Spleen (tissue), 11 donors: Measurements from ENCODE around the gene SLC46A1. TPM values are rescaled to one million over a fixed set of nuclear protein-coding genes. Genes with fewer than 3 reads are reported as not detected.

Source experiments
- DNase-seq: peaks from one replicate; pipeline ENCODE4 v3.0.0-alpha.2; 2020
- H3K27ac ChIP-seq, 8 donors: fragments of 200-600 bp; sonication (generic) in 7 of 8; 1 replicate in 4 of 8; 2 replicates in 4 of 8; pipeline versions ENCODE4 v1.5.0 to v1.8.0; 2016 to 2021; ENCODE audit warnings: inconsistent platforms in 4 of 8, mild to moderate bottlenecking in 4 of 8, moderate library complexity in 1 of 8
- H3K27me3 ChIP-seq, 7 donors: fragments of 200-600 bp; sonication (generic) in 6 of 7; replicated peaks in 1 of 7; 1 replicate in 4 of 7; 2 replicates in 3 of 7; pipeline versions ENCODE4 v1.5.0 to v1.8.0; 2016 to 2021; ENCODE audit warnings: inconsistent platforms in 3 of 7, mild to moderate bottlenecking in 1 of 7
- H3K36me3 ChIP-seq, 6 donors: fragments of 200-600 bp; sonication (generic) in 5 of 6; 1 replicate in 4 of 6; 2 replicates in 2 of 6; pipeline versions ENCODE4 v1.5.0 to v1.8.0; 2016 to 2021; ENCODE audit warnings: inconsistent platforms in 2 of 6
- H3K4me1 ChIP-seq, 6 donors: fragments of 200-600 bp; sonication (generic) in 5 of 6; 1 replicate in 3 of 6; 2 replicates in 3 of 6; pipeline versions ENCODE4 v1.5.0 to v1.8.0; 2016 to 2021; ENCODE audit warnings: inconsistent platforms in 3 of 6
- H3K4me3 ChIP-seq, 8 donors: fragments of 200-600 bp; sonication (generic) in 7 of 8; 1 replicate in 4 of 8; 2 replicates in 4 of 8; pipeline versions ENCODE4 v1.5.0 to v1.8.0; 2016 to 2021; ENCODE audit warnings: inconsistent platforms in 4 of 8, mild to moderate bottlenecking in 4 of 8, moderate library complexity in 2 of 8
- H3K9me3 ChIP-seq, 8 donors: fragments of 200-600 bp; sonication (generic) in 7 of 8; 1 replicate in 4 of 8; 2 replicates in 4 of 8; pipeline versions ENCODE4 v1.5.0 to v1.8.0; 2016 to 2021; ENCODE audit warnings: inconsistent platforms in 4 of 8
- POLR2A ChIP-seq, 3 donors: fragments of 450-650 bp; IDR thresholded peaks; one replicate each; pipeline ENCODE4 v1.5.1; 2017; ENCODE audit warnings: antibody characterized with exemption in 3 of 3, mild to moderate bottlenecking in 1 of 3
- POLR2AphosphoS5 ChIP-seq, 3 donors: sonication (generic); formaldehyde crosslinking; IDR thresholded peaks; one replicate each; pipeline ENCODE4 v1.5.1; 2017; ENCODE audit warnings: antibody characterized with exemption in 3 of 3
- WGBS, 5 donors: extraction: QIAGEN DNeasy Blood & Tissue Kit in 3 of 5; methylation state at CpG; one replicate each; pipeline versions ENCODE4 v1.1.5 to v1.1.7; 2013 to 2018; 5-methylcytosine and 5-hydroxymethylcytosine counted together
- intact Hi-C: fragments of 100-400 bp; cut with DNase I; formaldehyde crosslinking; loops from one replicate; pipeline ENCODE4 v1.15.0; 2023; ENCODE audit warnings: low total_unique reads
- polyA plus RNA-seq, 3 donors: library from polyadenylated mRNA; stranded (reverse); fragments of 200-250 nt; gene quantifications; one replicate each; pipeline ENCODE4 v1.2.1, GENCODE V29; 2013
- total RNA-seq, 7 donors: library from RNA; depleted of rRNA in 3 of 7; stranded (reverse); fragments of >200 nt in 3 of 7; fragmentation: NEBNext Ultra II Directional in 4 of 7; extraction: Animal tissue kit (Norgen Biotek cat#: 25700) in 4 of 7; gene quantifications; one replicate each; pipeline versions ENCODE4 v1.1.0 to v1.2.1, GENCODE V29; 2016 to 2021
- TF ChIP-seq, protein P1 (sequence below), 11 experiments: fragments of 200-600 bp in 7 of 11; fragments of 450-650 bp in 4 of 11; sonication (generic) in 4 of 11; IDR thresholded peaks in 8 of 11; conservative IDR thresholded peaks in 3 of 11; 1 replicate in 7 of 11; 2 replicates in 4 of 11; pipeline versions ENCODE4 v1.4.0 to v1.8.0; 2016 to 2021; ENCODE audit warnings: antibody characterized with exemption in 11 of 11, inconsistent platforms in 4 of 11, mild to moderate bottlenecking in 1 of 11
- donor health status: healthy with polysubstance abuse.
- donor health status: DM: no; HTN: no; CAD: no; lungs with moderate emphysema.
- donor health status: DM: no; HTN: no; CAD: no.
- donor health status: Bipolar disorder and iron deficiency.
- donor health status: healthy.
- donor health status: DM: no; HTN: no; CAD: no.
- donor health status: DM: yes; HTN: yes; CAD: no.

The SLC46A1 gene
- total and polyA plus RNA-seq, 10 donors = 2.1 to 28.9 (median 20.6) TPM

DNA sequence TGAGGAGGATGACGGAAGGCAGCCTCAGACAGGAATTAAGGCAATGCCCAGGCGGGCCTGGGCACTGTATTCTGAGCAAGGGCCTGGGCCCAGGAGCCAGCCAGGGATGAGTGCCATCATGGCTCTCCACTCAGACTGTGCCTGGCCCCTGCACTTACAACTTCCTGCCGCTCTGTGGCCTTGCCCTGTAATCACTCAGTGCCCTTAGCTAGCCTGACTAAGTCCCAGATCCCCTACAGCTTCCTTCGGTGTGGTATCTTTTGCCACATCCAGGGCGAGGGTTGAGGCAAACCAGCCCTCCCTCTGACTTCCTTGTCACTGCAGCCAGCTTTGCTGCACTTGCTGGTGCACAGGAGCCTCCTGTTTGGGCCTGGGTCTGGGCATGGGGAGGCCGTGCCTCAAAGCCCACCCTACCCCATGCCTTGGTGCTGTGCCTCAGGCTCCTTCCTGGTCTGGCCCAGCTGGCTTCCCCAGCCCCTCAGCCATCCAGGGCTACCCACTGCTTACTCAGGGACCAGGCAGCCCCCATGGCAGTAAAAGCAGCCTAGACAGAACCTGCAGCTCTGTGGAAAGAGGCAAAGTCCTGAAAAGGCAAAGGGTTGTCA lies 9.3 kb downstream of the SLC46A1 start:
- Histone ChIP-seq H3K4me3 (no peak overlapping the region), H3K27ac (peak overlapping the region in 3 of 8 donors; percentile 32 to 63 (median 50)), H3K9me3 (no peaks in the 10 kb centered on the region), H3K36me3 (peaks cover 0 to 95% (median 13%) of the 10 kb centered on the region in 6 donors), H3K4me1 (peaks cover 0 to 27% (median 6%) of the 10 kb centered on the region in 6 donors), H3K27me3 (no peaks in the 10 kb centered on the region)
- intact Hi-C loops = no loop called here
- no peak for DNase-seq
- WGBS, 5 donors = 54 to 82% (median 62%) methylated on average over 5 to 6 of the region's 6 CpGs
- TF ChIP-seq POLR2A (IDR thresholded peaks at IDR 0.05) = no peak
- peak; percentile 40 to 54 (median 51) for TF ChIP-seq POLR2AphosphoS5 (IDR thresholded peaks at IDR 0.05)
- TF ChIP-seq, protein P1, sequence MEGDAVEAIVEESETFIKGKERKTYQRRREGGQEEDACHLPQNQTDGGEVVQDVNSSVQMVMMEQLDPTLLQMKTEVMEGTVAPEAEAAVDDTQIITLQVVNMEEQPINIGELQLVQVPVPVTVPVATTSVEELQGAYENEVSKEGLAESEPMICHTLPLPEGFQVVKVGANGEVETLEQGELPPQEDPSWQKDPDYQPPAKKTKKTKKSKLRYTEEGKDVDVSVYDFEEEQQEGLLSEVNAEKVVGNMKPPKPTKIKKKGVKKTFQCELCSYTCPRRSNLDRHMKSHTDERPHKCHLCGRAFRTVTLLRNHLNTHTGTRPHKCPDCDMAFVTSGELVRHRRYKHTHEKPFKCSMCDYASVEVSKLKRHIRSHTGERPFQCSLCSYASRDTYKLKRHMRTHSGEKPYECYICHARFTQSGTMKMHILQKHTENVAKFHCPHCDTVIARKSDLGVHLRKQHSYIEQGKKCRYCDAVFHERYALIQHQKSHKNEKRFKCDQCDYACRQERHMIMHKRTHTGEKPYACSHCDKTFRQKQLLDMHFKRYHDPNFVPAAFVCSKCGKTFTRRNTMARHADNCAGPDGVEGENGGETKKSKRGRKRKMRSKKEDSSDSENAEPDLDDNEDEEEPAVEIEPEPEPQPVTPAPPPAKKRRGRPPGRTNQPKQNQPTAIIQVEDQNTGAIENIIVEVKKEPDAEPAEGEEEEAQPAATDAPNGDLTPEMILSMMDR (IDR thresholded peaks at IDR 0.05 in 8 of 11, conservative IDR thresholded peaks at IDR 0.05 in 3 of 11) = no peak

GRCh38 chr17:28395968-28396367 lies 10.0 kb downstream of the SLC46A1 start:
- H3K4me3 ChIP-seq = no peak overlapping the region
- H3K9me3 ChIP-seq = no peaks in the 10 kb centered on the region
- H3K27ac ChIP-seq = peak overlapping the region in 1 of 8 donors; percentile 63
- WGBS, 5 donors = 89 to 93% (median 90%) methylated on average over 6 of the region's 6 CpGs
- TF ChIP-seq, protein P1 (IDR thresholded peaks at IDR 0.05 in 8 of 11, conservative IDR thresholded peaks at IDR 0.05 in 3 of 11) = no peak
- no peak for TF ChIP-seq POLR2A (IDR thresholded peaks at IDR 0.05)
- TF ChIP-seq POLR2AphosphoS5 (IDR thresholded peaks at IDR 0.05) = peak in 1 of 3 donors; percentile 18
- no peaks in the 10 kb centered on the region for H3K27me3 ChIP-seq
- no peak for DNase-seq
- H3K4me1 ChIP-seq = peaks cover 0 to 28% (median 6%) of the 10 kb centered on the region in 6 donors
- H3K36me3 ChIP-seq = peaks cover 0 to 97% (median 18%) of the 10 kb centered on the region in 6 donors
- intact Hi-C loops = no loop called here

DNA sequence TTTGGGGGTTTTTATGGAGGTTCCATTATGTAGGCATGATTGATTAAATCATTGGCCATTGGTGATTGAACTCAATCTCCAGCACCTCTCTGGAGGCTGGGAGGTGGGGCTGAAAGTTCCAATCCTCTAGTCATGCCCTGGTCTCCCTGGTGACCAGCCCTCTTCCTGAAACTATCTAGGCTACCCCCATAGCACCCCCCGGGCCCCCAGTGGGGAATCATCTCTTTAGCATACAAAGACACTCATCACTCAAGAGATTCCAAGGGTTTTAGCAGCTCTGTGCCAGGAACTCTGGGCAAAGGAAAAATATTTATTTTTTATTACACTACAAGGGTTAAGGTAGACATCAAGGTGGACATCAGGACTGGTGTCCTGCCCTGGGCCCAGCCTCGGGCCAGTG lies 10.6 kb downstream of the SLC46A1 start:
- H3K9me3 ChIP-seq = no peaks in the 10 kb centered on the region
- peaks cover 0 to 28% (median 6%) of the 10 kb centered on the region in 6 donors for H3K4me1 ChIP-seq
- 45 to 98% (median 57%) methylated on average over 2 of the region's 2 CpGs for WGBS, 5 donors
- intact Hi-C loops = no loop called here
- H3K4me3 ChIP-seq = no peak overlapping the region
- H3K36me3 ChIP-seq = peaks cover 0 to 97% (median 23%) of the 10 kb centered on the region in 6 donors
- H3K27ac ChIP-seq = peak overlapping the region in 1 of 8 donors; percentile 63
- TF ChIP-seq POLR2A (IDR thresholded peaks at IDR 0.05) = no peak
- TF ChIP-seq POLR2AphosphoS5 (IDR thresholded peaks at IDR 0.05) = no peak
- TF ChIP-seq, protein P1 (IDR thresholded peaks at IDR 0.05 in 8 of 11, conservative IDR thresholded peaks at IDR 0.05 in 3 of 11) = no peak
- H3K27me3 ChIP-seq = no peaks in the 10 kb centered on the region
- DNase-seq = no peak

DNA sequence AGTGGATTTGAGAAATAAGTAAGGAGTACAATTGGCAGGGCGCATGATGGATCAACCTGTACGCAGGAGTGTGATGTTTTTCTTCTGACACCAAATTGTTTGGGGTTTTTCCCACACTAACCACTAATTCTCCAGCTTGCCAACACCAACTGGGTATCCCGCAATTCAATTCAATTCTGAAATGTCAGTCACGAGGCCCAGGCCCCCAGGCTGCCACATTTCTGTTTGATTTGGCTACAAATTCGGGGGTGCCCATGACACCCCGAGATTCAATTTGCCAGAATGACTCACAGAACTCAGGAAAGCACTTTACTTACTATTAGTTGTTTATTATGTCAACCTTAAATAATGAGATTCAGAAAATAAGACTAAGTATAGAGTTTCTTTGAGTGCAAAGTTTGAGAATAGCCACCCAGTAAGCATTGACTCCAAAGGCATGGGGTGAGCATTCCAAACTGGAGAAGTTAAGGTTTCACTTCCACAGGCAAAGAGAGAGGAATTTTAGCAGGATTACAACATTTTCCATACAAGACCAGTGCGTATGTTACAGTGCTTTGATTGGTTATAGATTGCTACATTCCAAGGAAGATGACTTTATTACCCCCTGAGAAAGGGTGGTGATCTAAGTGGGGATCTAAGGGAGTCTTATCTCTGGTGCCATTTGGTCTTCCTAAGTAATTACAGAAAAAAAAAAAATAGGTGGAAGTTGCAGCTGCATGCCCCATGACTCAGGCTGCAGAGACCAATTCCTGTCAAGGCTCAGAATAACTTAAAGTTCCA lies 11.5 kb downstream of the SLC46A1 start:
- H3K4me1 ChIP-seq = peaks cover 0 to 28% (median 6%) of the 10 kb centered on the region in 6 donors
- H3K36me3 ChIP-seq = peaks cover 0 to 98% (median 31%) of the 10 kb centered on the region in 6 donors
- DNase-seq = no peak
- H3K4me3 ChIP-seq = no peak overlapping the region
- H3K27ac ChIP-seq = no peak overlapping the region
- no peaks in the 10 kb centered on the region for H3K27me3 ChIP-seq
- H3K9me3 ChIP-seq = no peaks in the 10 kb centered on the region
- no peak for TF ChIP-seq POLR2AphosphoS5 (IDR thresholded peaks at IDR 0.05)
- no peak for TF ChIP-seq POLR2A (IDR thresholded peaks at IDR 0.05)
- TF ChIP-seq, protein P1 (IDR thresholded peaks at IDR 0.05 in 8 of 11, conservative IDR thresholded peaks at IDR 0.05 in 3 of 11) = no peak
- 71 to 94% (median 83%) methylated on average over 7 of the region's 7 CpGs for WGBS, 5 donors
- intact Hi-C loops = no loop called here
